H1 (cell line): Measurements from ENCODE around the gene HIVEP2. TPM values are rescaled to one million over a fixed set of nuclear protein-coding genes. Genes with fewer than 3 reads are reported as not detected.

Experiments
- JUN ChIP-seq: IDR thresholded peaks from 2 replicates; pipeline ENCODE4 v1.6.1; 2011; ENCODE audit warnings: low read depth, mild to moderate bottlenecking, improper control_type of control experiment, low read length
- MAX ChIP-seq: IDR thresholded peaks from 2 replicates; pipeline ENCODE4 v1.6.1; 2012; ENCODE audit warnings: inconsistent platforms
- SIRT6 ChIP-seq: IDR thresholded peaks from one replicate; pipeline ENCODE4 v1.7.1; 2012; ENCODE audit warnings: low read length, inconsistent platforms
- polyA plus RNA-seq, 7 experiments: library from polyadenylated mRNA; depleted of rRNA in 3 of 7; stranded (reverse) in 5 of 7; unstranded in 2 of 7; fragments of >200 nt in 5 of 7; fragments of 200-250 nt in 2 of 7; gene quantifications; 1 replicate in 5 of 7; 2 replicates in 1 of 7; 4 replicates in 1 of 7; pipeline versions ENCODE4 v1.2.1 to v1.2.3, GENCODE V29; 2011 to 2013; ENCODE audit warnings: missing spikeins in 2 of 7, mixed read lengths in 2 of 7
- total RNA-seq: library from RNA; stranded (reverse); fragmentation: NEBNext Ultra II Directional; extraction: Animal tissue kit (Norgen Biotek cat#: 25700); gene quantifications from 2 replicates; pipeline ENCODE4 v1.2.1, GENCODE V29; 2021

The HIVEP2 gene
- total and polyA plus RNA-seq, 2 of the 8 experiments (the other 6 are each of a cell fraction or from before 2014, with no cell fraction given): 2.2 to 6.1 TPM

GRCh38 chr6:142822842-142823241 lies 122.1 kb downstream of the HIVEP2 start (continued):
- TF ChIP-seq MAX (0 out of 2 replicates have a peak, but pooled peaks have one; percentile 9), JUN (no peak), SIRT6 (no peak)
